Mammary epithelial cell (primary cell): ENCODE measurements around the gene CCNI.

Experiments
- CTCF ChIP-seq, 2 donors: IDR thresholded peaks in 1 of 2; conservative IDR thresholded peaks in 1 of 2; 2 replicates each; pipeline ENCODE4 v1.5.1; 2011 to 2012; ENCODE audit warnings: inconsistent platforms in 2 of 2, low read length in 2 of 2, mild to moderate bottlenecking in 2 of 2, control low read depth in 1 of 2, low read depth in 1 of 2; ENCODE audit not compliant: insufficient read depth in 1 of 2; ENCODE audit errors: extremely low read depth in 1 of 2
- EZH2 ChIP-seq: IDR thresholded peaks from 2 replicates; pipeline ENCODE4 v1.6.1; 2012; ENCODE audit warnings: low read length, inconsistent platforms, borderline replicate concordance

GRCh38 chr4:77007358-77008230 is 68.2 kb downstream of the CCNI start:
- TF ChIP-seq CTCF (conservative IDR thresholded peaks at IDR 0.05 in 1 of 2, IDR thresholded peaks at IDR 0.05 in 1 of 2; ENCODE audit: extremely low read depth in 1 of 2, insufficient read depth in 1 of 2, low read depth in 1 of 2, low read length in 2 of 2) = no peak
- TF ChIP-seq EZH2 = no peak
